Activated CD8-positive, alpha-beta memory T cell treated with anti-CD3 and anti-CD28 coated beads for 48 hours (primary cell): ENCODE results near the gene ENO2.

Source experiments
- DNase-seq, 3 experiments: peaks; one replicate each; pipeline ENCODE4 v3.0.0-alpha.2; 2020; ENCODE audit warnings: low read depth in 2 of 3, low spot score in 2 of 3

ENO2 gene

DNA sequence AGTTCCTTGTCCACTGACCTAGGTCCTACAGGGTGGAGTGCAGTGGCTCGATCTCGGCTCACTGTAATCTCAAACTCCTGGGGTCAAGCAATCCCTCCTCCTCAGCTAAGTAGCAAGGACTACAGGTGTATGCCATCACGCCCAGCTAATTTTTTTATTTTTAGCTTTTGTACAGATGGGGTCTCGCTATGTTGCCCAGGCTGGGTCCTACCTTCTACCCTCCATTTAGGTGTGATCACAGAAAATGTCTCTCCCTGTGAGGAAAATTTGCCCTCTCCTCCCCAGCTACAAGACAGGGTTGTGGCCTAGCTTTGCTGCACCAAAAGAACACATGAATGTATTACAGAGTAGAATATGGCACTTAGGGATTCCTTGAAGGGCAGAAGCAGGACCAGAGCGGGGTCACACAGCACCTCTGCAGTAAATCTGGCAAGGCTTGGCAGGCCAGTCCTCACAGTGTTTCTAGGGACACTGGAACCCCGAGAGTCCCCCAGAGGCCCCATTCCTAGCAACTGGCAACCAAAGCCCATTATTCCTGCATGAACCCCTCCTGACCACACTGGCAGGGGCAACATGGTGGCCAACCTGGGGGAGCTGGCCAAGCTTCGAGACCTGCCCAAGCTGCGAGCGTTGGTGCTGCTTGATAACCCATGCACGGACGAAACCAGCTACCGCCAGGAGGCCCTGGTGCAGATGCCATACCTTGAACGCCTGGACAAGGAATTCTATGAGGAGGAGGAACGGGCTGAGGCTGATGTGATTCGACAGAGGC is 2.0 kb upstream of the ENO2 start:
- no peak for DNase-seq

DNA sequence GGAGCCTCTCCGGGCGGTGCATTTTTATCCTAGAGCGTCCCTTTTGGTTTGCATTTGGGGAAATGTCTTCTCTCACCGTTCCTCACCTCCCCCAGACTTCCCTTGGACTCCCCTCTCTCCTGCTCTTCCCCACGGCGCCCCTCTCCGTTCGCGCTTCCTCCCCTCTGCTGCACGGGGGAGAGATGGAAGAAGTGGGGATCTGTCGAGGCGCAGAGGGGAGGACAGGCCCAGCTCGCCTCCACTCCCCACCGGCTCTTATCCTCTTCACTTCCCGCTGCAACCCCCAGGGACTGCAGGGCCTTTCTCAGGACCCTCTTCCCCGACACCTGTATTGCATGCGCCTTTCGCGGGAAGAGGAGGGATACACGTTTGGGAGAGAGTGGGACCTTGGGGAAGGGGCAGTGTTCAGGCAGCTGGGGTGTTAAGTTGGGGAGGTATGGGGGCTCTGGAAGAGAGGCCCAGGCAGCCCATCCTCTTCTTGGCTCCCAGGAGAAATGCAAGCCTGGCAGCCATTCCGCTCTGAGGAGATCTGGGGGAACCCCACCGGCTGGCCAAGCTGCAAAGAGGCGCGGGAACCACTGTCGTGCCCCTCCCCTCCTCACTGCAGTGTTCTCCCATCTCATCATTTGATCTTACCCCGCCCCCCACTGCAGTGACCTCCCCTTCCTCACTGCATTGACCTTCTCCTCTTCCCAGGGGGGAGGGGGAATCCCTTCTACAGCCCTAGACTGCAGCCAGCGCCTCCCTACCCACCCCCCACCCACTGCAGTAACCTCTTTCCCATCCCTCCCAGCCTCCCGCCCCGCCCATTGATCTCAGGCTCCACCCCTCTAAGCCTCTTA is 788 bp downstream of the ENO2 start:
- no peak for DNase-seq

DNA sequence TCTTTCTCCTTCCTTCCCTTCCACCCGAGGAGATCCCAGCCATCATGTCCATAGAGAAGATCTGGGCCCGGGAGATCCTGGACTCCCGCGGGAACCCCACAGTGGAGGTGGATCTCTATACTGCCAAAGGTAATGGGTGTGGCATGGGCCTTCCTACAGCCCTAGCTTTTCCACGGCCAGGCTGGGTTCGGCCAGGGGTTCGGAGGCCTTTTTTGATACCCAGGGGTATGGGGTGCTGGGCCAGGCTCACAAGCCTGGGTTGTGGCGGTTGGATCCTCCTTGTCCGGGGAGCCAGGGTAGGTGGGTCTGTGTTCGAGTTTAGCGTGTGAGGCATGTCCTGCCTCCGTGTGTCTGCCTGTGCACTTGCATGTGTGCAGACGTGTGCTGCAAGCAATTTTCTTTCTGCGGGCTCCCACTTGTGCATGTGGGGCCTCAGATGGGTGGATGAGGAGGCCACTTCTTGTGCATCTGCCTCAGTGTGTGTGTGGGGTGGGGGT is 1.5 kb downstream of the ENO2 start:
- DNase-seq = no peak

DNA sequence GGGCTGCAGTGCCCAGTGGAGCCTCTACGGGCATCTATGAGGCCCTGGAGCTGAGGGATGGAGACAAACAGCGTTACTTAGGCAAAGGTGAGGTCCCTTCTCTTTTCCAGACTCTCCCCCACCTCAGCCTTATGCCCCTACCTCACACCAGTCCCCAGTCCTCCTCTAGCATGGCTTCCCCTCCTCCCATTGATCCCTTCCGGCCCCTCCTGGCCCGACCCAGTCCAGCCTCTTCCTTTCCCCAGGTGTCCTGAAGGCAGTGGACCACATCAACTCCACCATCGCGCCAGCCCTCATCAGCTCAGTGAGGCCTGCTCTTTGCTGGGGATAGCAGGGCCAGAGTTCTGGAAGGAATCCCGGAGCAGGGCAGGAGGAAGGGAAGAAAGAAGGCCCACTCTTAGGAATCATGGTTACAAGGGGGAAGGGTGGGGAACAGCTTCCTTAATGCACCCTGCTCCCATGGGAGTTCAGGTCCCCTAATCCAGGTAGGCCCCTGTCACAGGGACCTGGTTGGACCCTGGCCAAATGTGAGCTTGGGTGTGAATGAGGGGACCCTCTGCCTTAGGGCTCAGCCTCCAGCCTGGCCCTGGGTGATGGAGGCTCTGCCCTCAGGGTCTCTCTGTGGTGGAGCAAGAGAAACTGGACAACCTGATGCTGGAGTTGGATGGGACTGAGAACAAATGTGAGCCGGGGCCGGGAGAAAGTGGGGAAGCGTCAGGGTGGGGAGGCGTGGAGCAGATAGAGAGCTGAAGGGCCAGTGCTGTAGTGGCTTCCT is 2.2 kb downstream of the ENO2 start:
- no peak for DNase-seq

DNA sequence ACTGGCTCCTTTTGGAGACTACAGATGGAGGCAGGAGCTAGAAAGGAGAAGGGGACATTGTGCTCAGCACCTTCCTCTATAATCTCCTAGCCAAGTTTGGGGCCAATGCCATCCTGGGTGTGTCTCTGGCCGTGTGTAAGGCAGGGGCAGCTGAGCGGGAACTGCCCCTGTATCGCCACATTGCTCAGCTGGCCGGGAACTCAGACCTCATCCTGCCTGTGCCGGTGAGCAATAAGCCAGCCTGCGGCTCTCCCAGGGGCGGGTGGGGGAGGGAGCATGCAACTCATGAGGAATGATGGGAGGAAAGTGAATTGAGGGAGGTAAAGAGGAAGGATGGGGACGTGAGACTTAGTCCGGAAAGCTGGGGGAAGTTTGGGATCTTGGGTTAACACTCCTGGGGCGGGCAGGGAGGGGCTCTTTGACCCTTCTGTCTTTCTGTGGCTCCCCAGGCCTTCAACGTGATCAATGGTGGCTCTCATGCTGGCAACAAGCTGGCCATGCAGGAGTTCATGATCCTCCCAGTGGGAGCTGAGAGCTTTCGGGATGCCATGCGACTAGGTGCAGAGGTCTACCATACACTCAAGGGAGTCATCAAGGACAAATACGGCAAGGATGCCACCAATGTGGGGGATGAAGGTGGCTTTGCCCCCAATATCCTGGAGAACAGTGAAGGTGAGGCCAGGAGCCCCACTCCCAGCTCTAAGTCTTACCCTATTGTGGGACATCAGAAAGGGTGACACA is 3.3 kb downstream of the ENO2 start:
- DNase-seq = no peak

DNA sequence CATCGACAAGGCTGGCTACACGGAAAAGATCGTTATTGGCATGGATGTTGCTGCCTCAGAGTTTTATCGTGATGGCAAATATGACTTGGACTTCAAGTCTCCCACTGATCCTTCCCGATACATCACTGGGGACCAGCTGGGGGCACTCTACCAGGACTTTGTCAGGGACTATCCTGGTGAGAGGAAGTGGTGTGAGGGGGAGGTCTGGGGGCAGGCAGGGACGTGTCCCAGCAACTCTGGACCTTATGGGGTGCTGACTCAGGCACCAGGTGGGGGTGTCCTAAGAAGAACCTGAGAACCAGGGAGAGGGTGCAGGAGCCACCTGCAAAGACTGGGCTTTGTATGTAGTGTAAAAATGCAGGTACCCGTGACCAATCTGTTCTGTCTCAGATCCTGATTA is 5.2 kb downstream of the ENO2 start:
- no peak for DNase-seq

DNA sequence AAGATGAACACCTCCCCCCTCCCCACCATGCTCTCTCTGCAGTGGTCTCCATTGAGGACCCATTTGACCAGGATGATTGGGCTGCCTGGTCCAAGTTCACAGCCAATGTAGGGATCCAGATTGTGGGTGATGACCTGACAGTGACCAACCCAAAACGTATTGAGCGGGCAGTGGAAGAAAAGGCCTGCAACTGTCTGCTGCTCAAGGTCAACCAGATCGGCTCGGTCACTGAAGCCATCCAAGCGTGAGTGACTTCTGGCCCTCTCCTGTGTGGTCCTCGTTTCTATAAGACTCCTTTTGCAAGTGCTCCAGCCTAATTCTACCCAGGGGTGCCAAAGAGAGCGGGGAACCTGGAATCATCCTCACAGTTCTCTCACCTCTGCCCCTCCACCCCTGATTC is 7.2 kb downstream of the ENO2 start:
- no peak for DNase-seq

DNA sequence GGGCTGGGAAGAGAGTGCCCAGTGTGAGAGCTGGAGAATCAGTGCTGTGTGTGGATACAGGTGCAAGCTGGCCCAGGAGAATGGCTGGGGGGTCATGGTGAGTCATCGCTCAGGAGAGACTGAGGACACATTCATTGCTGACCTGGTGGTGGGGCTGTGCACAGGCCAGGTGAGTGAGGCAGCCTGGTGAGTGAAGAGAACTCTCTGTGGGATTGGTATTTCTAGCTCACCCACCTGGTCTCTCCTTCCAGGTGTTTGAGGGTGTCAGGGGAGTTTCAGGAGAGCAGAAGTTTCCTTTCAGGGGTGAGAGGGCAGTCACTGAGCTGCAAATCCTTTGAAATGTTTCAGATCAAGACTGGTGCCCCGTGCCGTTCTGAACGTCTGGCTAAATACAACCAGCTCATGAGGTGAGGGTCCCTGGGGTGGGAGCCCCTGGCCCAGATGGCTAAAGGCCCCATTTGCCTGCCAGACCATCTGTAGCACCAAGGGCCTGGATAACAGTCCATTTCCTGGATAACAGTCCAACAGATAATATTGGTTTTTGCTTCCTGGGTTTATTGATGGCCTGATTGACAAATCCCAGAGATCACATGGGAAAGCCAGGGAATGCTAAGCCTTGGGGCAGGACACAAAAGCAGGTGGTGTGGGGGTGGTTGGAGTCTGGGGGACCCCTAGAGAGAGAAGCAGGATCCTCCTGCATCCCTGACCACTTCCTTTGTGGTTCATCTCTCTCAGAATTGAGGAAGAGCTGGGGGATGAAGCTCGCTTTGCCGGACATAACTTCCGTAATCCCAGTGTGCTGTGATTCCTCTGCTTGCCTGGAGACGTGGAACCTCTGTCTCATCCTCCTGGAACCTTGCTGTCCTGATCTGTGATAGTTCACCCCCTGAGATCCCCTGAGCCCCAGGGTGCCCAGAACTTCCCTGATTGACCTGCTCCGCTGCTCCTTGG is 7.9 kb downstream of the ENO2 start:
- DNase-seq = no peak

DNA sequence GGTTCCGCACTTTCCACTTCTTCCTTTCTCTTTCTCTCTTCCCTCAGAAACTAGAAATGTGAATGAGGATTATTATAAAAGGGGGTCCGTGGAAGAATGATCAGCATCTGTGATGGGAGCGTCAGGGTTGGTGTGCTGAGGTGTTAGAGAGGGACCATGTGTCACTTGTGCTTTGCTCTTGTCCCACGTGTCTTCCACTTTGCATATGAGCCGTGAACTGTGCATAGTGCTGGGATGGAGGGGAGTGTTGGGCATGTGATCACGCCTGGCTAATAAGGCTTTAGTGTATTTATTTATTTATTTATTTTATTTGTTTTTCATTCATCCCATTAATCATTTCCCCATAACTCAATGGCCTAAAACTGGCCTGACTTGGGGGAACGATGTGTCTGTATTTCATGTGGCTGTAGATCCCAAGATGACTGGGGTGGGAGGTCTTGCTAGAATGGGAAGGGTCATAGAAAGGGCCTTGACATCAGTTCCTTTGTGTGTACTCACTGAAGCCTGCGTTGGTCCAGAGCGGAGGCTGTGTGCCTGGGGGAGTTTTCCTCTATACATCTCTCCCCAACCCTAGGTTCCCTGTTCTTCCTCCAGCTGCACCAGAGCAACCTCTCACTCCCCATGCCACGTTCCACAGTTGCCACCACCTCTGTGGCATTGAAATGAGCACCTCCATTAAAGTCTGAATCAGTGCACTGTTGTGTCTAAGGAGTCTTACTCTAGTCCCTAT is 8.8 kb downstream of the ENO2 start:
- no peak for DNase-seq

DNA sequence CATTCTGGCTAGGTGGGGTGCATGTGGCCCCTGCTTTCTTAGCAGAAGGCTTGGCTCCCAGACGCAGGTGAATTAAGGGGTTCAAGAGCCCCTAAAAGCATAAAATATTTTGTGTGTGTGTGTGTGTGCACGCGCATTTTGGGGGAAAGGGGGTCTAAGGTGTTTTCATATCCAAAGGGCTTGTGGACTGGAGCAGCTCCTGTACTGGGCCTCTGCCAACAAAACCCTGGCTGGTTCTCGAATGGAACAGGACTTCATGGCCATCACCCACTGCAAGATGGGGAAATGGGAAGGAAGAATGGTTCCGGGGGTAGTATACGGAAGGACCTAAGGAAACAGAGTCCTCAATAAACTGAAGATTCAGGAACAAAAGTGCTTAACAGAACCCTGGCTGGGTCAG is 9.5 kb downstream of the ENO2 start:
- no peak for DNase-seq

DNA sequence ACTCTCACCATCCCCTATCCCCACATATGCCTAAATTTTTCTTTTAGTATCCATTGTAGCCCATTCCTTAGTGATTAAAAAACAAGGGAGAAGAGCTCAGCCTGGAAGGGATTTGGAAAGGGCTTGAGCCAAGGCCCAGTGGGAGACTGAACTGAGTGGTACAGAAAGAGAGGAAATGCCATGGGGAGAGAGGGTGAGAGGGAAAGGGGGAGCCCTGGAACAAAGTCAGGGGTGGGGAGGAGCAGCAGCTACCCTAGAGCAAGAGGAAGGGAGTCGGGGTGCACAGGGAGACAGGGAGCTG is 10.8 kb downstream of the ENO2 start:
- no peak for DNase-seq

DNA sequence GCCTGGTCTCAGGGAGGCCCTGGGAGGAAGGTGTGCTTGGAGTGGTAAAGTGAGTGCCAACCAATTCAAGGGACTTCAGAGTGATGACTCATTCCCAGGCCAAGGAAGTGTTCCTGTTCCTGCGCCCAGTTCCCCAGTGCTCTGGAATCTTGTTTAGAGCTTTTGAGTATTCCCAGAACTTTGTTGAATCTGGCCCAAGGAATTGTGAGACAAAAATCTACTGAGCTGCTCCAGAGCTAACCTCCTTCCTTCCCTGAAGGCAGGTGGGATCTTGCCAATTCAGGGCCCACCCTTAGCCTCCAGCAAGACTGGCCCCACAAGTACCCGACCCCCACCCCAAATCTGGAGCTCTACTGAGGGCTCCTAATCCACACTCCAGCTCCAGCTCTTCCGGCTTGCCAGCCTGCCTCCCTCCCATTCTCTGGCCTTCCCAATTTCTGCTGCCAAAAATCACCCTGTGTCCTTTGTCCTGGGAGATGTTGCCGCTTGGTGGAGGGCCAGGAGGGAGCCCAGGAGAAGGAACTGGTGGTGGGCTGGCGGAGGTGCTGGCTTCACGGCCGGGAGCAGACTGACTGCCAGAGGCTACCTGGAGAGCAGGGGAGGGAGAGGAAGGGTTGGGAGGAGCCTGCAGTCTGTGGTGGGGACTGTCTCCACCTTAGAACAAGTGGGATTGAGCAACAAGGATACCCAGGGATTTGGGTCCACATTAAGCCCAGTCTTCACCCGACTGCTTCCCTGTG is 11.3 kb downstream of the ENO2 start:
- no peak for DNase-seq

DNA sequence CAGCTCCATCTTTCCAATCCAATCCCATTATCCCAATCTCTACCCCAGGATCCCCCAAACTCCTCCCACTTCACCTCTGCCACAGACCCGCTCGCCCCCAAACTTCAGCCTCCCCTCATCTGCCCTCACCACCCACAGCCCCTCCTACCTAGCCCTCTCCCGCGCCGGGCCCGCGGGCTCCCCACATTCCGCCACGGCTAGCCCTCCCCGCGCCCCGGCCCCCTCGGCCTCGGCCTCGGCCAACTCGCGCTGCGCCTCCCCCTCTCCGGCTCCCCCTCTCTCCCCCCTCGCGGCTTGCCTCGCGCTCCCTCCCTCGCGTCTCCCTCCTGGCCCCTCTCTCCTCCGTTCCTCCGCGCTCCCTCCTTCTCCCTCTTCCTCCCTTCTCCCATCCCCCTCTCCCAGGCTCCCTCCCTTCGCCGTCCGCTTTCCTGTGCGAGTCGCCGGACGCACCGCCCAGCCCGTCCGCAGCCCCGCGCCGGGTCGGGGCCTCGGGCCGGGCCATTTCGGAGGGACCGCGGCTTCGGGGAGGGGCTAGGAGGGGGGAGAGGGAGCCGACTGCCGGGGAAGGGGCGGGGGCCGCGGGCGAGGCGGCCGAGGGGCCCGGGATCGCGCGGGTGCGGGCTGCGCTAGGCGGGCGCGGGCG is 13.1 kb downstream of the ENO2 start, which contains the start of gene ATN1:
ATN1 (plus strand) TSS at position 581 of the 643 bp plus-strand sequence. CDS start 6,043 bp downstream, outside the sequence.
- no peak for DNase-seq

DNA sequence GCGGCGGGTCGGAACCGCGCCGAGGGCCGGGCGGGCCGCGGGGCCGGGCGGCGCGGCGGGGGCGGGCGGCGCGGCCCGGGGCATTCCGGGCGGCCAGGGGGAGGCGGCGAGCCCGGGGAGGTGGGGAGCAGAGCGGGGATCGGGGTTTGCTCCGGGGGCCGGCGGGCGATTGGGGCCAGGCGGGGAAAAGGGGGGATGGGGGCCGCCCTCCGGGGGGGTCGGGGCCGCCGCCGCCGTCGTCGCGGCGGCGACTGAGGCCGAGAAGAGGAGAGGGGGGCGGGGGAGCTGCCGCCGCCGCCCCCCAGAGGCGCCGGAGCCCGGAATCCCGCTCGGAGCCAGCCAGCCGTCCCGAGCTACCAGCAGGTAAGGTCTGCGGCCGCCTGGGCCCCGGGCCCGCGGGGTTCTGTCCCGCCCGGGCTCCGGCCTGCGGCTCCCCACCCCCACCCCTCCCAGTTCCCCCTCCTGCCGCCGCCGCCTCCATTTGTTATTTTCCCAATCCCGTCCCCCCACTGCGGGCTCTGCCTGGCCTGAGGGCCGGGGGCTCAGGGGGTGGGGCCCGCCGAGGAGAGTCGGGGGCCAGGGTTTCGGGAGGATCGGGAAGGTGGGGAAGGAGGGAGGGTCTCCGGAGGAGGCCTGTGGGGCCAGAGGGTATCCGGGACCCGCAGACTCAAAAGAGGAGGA is 13.8 kb downstream of the ENO2 start:
- DNase-seq = no peak

DNA sequence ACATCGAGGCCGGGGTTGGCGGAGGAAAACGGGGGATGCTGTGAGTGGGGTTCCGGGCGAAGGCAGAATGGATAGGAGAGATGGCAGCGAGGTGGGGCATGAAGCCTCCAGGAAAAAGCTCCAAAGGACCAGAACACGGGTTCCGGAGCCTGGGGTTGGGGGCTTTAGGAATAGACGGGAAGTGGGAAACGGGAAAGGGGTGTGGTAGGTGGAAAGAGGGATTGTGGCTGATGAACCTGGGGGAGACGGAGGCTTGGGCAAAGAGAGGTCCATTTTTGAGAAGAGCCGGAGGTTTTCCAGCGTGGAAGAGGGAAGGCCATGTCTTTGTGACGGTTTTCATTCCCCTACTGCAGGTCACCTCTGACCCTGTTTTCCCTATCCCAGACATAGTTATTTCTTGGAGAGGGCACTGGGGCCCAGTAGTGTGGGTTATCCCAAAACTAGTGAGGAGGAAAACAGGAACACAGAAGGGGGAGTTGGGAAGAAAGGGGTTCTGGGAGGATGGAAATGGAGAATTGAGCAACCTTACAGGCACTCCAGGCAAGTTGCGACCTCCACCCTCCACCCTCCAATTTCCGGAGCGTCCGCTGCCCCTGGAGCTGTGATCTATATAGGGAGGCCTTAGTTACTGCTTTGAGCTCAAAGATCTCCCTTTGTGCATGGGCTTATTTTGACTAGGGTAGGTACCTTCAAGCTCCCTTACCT is 14.5 kb downstream of the ENO2 start:
- no peak for DNase-seq

DNA sequence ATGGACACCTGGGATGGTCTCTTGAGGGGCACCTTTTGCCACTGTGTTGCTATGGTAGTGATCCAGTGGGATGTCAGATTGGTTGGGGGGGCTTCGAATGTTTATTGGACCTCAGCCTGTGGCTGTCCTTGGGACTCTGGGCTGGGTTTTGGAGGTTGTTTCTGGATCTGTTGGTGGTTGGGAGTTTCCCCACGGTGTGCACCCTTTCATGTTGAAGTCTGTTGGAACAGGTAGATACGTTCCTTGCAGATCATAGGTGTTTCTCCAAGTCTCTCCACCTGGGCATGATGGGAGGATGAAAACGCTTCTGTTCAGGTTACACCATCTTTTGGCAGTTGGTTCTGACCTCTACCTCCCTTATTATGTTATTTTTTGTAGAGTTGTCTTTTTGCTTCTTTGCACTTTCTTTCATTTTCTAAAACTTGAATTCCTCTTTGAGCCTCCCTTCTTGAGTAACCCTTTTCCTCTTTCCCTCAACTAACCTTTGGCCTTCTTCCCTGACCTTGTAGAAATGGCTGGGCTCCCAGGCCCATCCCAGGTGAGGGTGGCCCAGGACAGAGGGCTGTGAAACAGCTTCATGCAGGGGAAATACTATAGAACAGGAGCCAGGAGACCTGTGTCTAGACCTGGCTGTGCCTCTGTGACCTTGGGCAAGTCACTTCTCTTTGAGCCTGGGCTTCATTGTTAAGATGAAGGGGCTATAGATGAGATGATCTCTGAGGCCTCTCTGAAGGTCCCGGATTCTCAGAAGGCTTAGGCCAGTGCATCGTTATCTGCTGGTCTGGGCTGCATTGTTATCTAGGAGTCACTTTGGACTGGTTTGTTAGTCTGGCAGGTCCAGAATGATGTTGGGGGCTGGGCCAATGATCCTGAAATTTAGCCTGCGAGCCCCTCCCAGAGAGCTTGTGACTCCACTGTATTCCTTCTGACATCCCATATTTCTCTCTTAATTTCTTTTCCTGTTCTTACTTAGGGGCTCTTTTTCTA is 15.4 kb downstream of the ENO2 start:
- no peak for DNase-seq
